GM20000 (cell line): ENCODE measurements around the gene ITFG2.

ENCODE experiments used
- DNase-seq: peaks from one replicate; pipeline ENCODE4 v3.0.0; 2012; ENCODE audit warnings: low spot score
- TF ChIP-seq, protein P1 (sequence below): IDR thresholded peaks from 2 replicates; pipeline ENCODE4 v1.5.1; 2012; ENCODE audit warnings: mild to moderate bottlenecking, control low read depth; ENCODE audit errors: extremely low read depth, missing control alignments

ITFG2 gene

DNA sequence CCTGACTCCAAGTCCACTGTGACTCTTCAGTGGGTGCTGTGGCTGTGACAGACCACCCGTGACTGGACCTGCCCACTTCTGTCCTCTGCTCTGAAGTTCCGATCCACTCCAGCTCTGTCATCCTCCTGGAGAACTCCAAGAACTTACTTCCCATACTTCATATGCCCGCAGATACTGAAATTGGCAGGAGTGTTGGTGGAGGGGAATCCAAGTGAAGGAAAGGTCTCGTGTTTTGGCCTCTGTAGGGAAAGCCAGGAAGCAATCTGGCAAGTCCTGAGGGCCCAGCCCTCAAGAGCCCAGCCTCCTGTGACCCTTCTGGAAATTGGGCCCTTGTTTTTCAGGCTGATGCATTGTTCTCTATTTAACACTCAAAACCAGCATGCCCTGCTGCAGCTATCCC lies 40.1 kb upstream of the ITFG2 start:
- no peak for DNase-seq
- TF ChIP-seq, protein P1, sequence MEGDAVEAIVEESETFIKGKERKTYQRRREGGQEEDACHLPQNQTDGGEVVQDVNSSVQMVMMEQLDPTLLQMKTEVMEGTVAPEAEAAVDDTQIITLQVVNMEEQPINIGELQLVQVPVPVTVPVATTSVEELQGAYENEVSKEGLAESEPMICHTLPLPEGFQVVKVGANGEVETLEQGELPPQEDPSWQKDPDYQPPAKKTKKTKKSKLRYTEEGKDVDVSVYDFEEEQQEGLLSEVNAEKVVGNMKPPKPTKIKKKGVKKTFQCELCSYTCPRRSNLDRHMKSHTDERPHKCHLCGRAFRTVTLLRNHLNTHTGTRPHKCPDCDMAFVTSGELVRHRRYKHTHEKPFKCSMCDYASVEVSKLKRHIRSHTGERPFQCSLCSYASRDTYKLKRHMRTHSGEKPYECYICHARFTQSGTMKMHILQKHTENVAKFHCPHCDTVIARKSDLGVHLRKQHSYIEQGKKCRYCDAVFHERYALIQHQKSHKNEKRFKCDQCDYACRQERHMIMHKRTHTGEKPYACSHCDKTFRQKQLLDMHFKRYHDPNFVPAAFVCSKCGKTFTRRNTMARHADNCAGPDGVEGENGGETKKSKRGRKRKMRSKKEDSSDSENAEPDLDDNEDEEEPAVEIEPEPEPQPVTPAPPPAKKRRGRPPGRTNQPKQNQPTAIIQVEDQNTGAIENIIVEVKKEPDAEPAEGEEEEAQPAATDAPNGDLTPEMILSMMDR = no peak

DNA sequence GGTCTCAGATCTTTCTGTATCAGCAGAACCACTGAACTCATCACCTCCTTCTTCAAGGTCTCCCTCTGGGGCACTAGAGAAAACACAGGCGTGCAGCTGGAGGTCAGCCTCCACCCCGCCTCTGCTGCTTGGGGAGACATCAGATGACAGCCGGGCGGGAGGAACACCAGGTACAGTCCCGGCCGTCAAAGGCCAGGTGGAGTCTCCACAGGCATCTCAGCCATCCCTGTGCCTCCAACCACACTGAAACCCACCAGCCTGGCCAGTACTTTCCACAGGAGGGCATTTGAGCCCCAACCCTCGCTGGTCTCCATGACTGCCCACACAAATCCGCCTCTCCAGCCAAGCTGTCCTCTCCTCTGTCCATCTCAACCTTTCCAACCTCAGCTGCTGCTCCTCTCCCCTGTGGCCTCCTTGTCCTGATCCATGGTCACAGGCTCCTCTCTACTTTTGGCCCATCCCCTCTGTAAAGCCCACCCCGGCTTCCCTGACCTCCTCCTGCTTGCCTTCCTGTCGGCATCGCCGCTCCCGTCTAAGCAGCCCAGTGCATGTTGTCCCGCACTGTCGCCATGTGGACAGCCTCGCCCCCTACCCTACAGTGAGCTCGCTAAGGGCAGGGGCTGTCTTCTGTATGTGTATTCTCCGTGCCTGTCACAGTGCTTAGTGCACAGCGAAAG lies 39.1 kb upstream of the ITFG2 start:
- DNase-seq = no peak
- TF ChIP-seq, protein P1 = no peak

DNA sequence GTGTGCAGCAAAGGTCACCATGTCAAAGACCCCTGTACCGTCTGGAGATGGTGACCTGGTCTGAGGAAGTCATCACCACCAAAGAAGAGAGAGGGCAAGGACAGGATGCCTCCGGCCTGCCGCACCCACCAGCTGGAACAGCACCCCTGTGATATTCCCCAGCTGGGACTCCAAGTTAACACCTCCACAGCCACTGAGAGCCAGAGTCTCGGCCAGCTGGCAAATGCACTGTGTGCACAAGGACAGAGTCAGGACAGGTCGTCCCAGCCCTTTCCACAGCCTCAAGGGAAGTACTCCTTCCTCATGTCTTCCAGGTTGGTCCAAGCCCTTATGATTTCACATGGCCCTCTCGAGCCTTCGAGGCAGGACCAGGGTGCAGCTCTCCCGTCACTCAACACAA lies 37.0 kb upstream of the ITFG2 start:
- no peak for DNase-seq
- TF ChIP-seq, protein P1 = no peak

DNA sequence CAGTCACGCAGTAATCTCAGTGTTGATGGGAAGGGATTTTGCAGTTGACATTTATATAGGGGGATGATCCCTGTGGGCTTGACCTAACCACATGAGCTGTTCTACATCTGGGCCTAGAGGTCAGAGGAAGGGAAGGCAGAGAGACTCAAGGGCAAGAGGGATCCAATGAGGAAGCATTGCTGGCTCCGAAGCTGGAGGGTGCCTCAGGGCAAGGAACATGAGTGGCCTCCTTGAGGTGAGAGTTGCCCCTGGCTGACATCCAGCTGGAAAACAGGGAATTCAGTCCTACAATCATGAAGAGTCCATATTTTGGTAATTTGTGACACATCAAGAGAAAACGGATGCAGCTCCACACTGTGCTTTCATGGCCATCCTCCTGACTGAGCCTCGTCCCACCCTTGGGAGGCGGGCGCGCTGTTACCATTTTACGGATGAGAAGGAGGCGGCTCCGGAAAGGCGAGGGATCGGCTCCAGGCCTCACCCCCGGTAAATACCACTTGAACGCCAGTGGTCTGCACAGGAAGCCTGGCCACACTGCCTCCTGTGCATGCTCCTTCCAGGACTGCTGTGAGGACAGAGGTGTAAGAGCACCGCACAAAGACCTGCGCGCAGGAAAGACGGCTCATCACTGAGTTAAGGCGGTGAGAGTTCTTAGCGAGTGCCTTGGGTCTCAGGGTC lies 36.2 kb upstream of the ITFG2 start:
- no peak for DNase-seq
- TF ChIP-seq, protein P1 = no peak

DNA sequence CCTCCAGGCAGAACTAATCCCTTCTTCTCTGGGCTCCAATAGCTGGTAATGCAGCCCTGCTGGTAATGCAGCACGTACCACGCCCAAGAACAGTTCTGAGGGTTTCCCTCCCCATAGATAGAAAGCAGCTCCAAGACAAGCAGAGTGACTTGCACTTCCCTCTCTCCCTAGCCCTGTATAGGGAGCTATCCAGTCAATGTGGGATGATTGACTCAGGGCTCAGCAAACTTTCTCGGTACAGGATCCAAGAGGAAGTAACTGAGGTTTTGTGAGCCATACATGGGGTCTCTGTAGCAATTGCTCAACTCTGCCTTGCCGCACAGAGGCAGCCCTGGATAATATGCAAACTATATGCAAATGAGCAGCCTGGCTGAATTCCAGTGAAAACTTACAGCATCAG lies 33.2 kb upstream of the ITFG2 start:
- no peak for DNase-seq
- TF ChIP-seq, protein P1 = no peak

DNA sequence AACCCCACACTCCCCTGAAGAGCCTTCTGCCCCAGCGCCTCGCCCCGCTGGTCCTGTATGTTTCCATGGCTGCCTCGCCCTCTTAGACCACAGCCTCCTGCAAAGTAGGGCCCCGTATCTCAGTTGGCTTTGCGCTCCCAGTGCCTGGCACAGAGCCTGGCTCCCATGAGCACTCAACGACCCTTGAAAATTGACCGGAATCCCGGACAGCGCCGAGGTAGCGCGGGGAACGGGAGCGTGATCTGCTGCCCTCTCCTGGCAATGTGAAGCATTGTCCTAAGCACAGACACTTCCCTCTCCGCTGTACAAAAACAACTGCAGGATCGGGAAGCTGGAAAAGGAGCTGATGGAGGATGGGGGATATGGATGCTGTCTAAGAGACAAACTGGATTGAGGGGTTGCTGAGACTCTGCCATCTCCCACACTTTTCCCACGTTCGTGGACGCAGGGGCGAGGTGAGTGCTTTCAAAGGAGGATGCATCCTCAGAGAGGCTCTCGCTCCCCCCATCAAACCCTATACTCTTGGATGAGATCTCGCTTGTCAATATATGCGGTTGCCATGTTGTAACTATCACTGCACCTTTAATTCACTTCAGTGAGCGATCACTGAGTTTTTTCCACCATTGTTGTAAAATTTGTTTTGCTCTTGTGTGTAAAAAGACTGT lies 28.4 kb upstream of the ITFG2 start:
- peak; percentile 69 for DNase-seq
- TF ChIP-seq, protein P1 = peak; percentile 60

DNA sequence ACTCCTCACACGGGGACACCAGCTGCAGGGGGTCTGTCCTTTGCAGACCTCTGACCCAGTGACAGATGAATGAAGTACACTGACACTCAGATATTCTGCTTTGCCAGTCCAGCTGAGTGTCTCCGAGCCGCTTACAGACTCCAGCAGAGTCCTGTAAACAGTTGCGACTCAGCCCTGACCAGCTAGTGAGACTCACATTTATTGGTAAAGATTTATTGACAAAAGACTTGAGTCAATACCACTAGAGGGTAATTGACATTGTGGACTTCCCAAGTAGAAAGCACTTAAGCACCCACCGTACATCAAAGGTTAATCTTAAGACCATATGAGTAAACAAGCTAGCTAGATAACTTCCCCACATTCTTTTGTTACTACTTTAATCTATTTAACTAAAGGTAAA lies 27.5 kb upstream of the ITFG2 start:
- TF ChIP-seq, protein P1 = no peak
- no peak for DNase-seq
